GM19043 (cell line): ENCODE data around the gene RNASE7.

ENCODE experiments used
- ATAC-seq: cut with Tn5 transposase; IDR thresholded peaks from one replicate; pipeline ENCODE4 v1.9.1; 2021; ENCODE audit warnings: low read depth; ENCODE audit not compliant: unreplicated experiment

RNASE7 gene

GRCh38 chr14:21084998-21085853 is 43.1 kb downstream of the RNASE7 start:
- ATAC-seq, result no peak

- ATAC-seq, result no peak
Measured at GRCh38 chr14:21086908-21087293, 44.7 kb downstream of the RNASE7 start.

- ATAC-seq, result peak; percentile 49
Measured at GRCh38 chr14:21087294-21088091, 45.3 kb downstream of the RNASE7 start.

GRCh38 chr14:21088687-21089086 is 46.5 kb downstream of the RNASE7 start:
- no peak for ATAC-seq

GRCh38 chr14:21089271-21089670 is 47.1 kb downstream of the RNASE7 start:
- no peak for ATAC-seq

- ATAC-seq, result no peak
Measured at GRCh38 chr14:21089877-21090193, 47.7 kb downstream of the RNASE7 start.

- ATAC-seq, result no peak
Measured at GRCh38 chr14:21090194-21090939, 48.2 kb downstream of the RNASE7 start.

- no peak for ATAC-seq
Measured at GRCh38 chr14:21090940-21091663, 48.9 kb downstream of the RNASE7 start.

- ATAC-seq, result no peak
Measured at GRCh38 chr14:21091821-21092272, 49.7 kb downstream of the RNASE7 start.

GRCh38 chr14:21092273-21093011 is 50.3 kb downstream of the RNASE7 start:
- peak; percentile 92 for ATAC-seq

- ATAC-seq, result no peak
Measured at GRCh38 chr14:21093018-21093417, 50.9 kb downstream of the RNASE7 start.
